GM23338 (cell line): ENCODE measurements around the gene TAF1A. TPM values are rescaled to one million over a fixed set of nuclear protein-coding genes. Genes with fewer than 3 reads are reported as not detected.

Experiments used
- ATAC-seq: fragments of 200-7000 bp; cut with Tn5 transposase; 3 replicates; pipeline ENCODE4 v1.9.1; 2020
- DNase-seq: peaks from one replicate; pipeline ENCODE4 v3.0.0-alpha.2; 2015; ENCODE audit warnings: low spot score
- H2AFZ ChIP-seq: fragments of 200-600 bp; sonication (generic); 2 replicates; pipeline ENCODE4 v1.8.0; 2016; ENCODE audit warnings: antibody characterized with exemption, mild to moderate bottlenecking, moderate library complexity
- H3F3A ChIP-seq: fragments of 200-600 bp; sonication (generic); replicated peaks from 2 replicates; pipeline ENCODE4 v1.8.0; 2017; ENCODE audit warnings: antibody characterized with exemption, mixed run types, low read depth
- H3K27ac ChIP-seq: fragments of 200-600 bp; sonication (generic); 2 replicates; pipeline ENCODE4 v1.6.1; 2016; ENCODE audit warnings: low read depth
- H3K27me3 ChIP-seq: fragments of 200-600 bp; sonication (generic); 2 replicates; pipeline ENCODE4 v1.8.0; 2016; ENCODE audit warnings: mild to moderate bottlenecking, mixed run types, moderate library complexity; ENCODE audit not compliant: insufficient read depth
- H3K36me3 ChIP-seq: fragments of 200-600 bp; sonication (generic); 2 replicates; pipeline ENCODE4 v1.8.0; 2016; ENCODE audit warnings: mild to moderate bottlenecking; ENCODE audit not compliant: insufficient read depth
- H3K4me1 ChIP-seq: fragments of 200-600 bp; sonication (generic); 2 replicates; pipeline ENCODE4 v1.8.0; 2016; ENCODE audit warnings: mild to moderate bottlenecking, moderate library complexity; ENCODE audit not compliant: insufficient read depth
- H3K4me2 ChIP-seq: fragments of 200-600 bp; sonication (generic); 2 replicates; pipeline ENCODE4 v1.7.1; 2017; ENCODE audit warnings: mixed run types
- H3K4me3 ChIP-seq: fragments of 200-600 bp; sonication (generic); 2 replicates; pipeline ENCODE4 v1.6.1; 2016; ENCODE audit warnings: mixed run types
- H3K79me2 ChIP-seq: fragments of 200-600 bp; sonication (generic); replicated peaks from 2 replicates; pipeline ENCODE4 v1.8.0; 2017; ENCODE audit warnings: mild to moderate bottlenecking; ENCODE audit not compliant: insufficient read depth
- H3K9me2 ChIP-seq: fragments of 200-600 bp; sonication (generic); 2 replicates; pipeline ENCODE4 v1.8.0; 2017; ENCODE audit not compliant: insufficient read depth
- H4K20me1 ChIP-seq: fragments of 200-600 bp; sonication (generic); replicated peaks from 2 replicates; pipeline ENCODE4 v1.8.0; 2017; ENCODE audit warnings: mild to moderate bottlenecking; ENCODE audit not compliant: insufficient read depth
- H3K27ac Mint-ChIP-seq: 2 replicates; pipeline ENCODE4 v1.8.0; 2020; ENCODE audit warnings: inconsistent platforms, mild to moderate bottlenecking, moderate library complexity, mixed read lengths
- H3K27me3 Mint-ChIP-seq: 3 replicates; pipeline ENCODE4 v1.8.0; 2022; ENCODE audit warnings: low read depth, mild to moderate bottlenecking, moderate library complexity, mixed read lengths, inconsistent platforms; ENCODE audit not compliant: insufficient read depth, poor library complexity
- H3K36me3 Mint-ChIP-seq: 3 replicates; pipeline ENCODE4 v1.8.0; 2021; ENCODE audit warnings: low read depth, mild to moderate bottlenecking, inconsistent platforms, moderate library complexity, mixed read lengths
- H3K4me1 Mint-ChIP-seq: 3 replicates; pipeline ENCODE4 v1.8.0; 2020; ENCODE audit warnings: mild to moderate bottlenecking, inconsistent platforms, mixed read lengths
- H3K4me3 Mint-ChIP-seq: 3 replicates; pipeline ENCODE4 v1.8.0; 2021; ENCODE audit warnings: moderate library complexity, mild to moderate bottlenecking, inconsistent platforms, mixed read lengths
- H3K9me3 Mint-ChIP-seq: 3 replicates; pipeline ENCODE4 v1.8.0; 2020; ENCODE audit warnings: moderate library complexity, mild to moderate bottlenecking, inconsistent platforms, mixed read lengths
- CREB1 ChIP-seq: fragments of 250-450 bp; sonication (Bioruptor Pico); IDR thresholded peaks from 2 replicates; pipeline ENCODE4 v1.5.0; 2020; ENCODE audit warnings: low read depth, mild to moderate bottlenecking, moderate library complexity
- CTCF ChIP-seq, 2 experiments: fragments of 200-600 bp in 1 of 2; sonication (generic) in 1 of 2; conservative IDR thresholded peaks; 2 replicates each; pipeline versions ENCODE4 v1.5.1 to v1.6.1; 2016 to 2017; ENCODE audit warnings: antibody characterized with exemption in 2 of 2, low read depth in 2 of 2, mild to moderate bottlenecking in 2 of 2, moderate library complexity in 1 of 2
- ETS1 ChIP-seq: IDR thresholded peaks from 2 replicates; pipeline ENCODE4 v1.6.1; 2016; ENCODE audit warnings: antibody characterized with exemption
- EZH2phosphoT487 ChIP-seq: fragments of 200-600 bp; sonication (generic); IDR thresholded peaks from one replicate; pipeline ENCODE4 v1.8.1; 2018; ENCODE audit warnings: antibody characterized with exemption; ENCODE audit not compliant: unreplicated experiment
- JUNB ChIP-seq: IDR thresholded peaks from one replicate; pipeline ENCODE4 v1.6.1; 2016; ENCODE audit warnings: antibody characterized with exemption; ENCODE audit not compliant: unreplicated experiment
- NANOG ChIP-seq: IDR thresholded peaks from 2 replicates; pipeline ENCODE4 v1.6.1; 2016; ENCODE audit warnings: antibody characterized with exemption, borderline replicate concordance
- REST ChIP-seq: IDR thresholded peaks from one replicate; pipeline ENCODE4 v1.6.1; 2018; ENCODE audit warnings: antibody characterized with exemption; ENCODE audit not compliant: unreplicated experiment
- STAT1 ChIP-seq: IDR thresholded peaks from one replicate; pipeline ENCODE4 v1.6.1; 2016; ENCODE audit warnings: antibody characterized with exemption; ENCODE audit not compliant: unreplicated experiment
- ZNF331 ChIP-seq: fragments of 250-450 bp; sonication (Bioruptor Pico); IDR thresholded peaks from 2 replicates; pipeline ENCODE4 v1.5.0; 2020; ENCODE audit warnings: low read depth, mild to moderate bottlenecking, moderate library complexity
- polyA plus RNA-seq: library from polyadenylated mRNA; unstranded; fragments of >200 nt; fragmentation: Nextera tagmentation; extraction: Ambion mirVana; gene quantifications from 2 replicates; pipeline ENCODE4 v1.2.1, GENCODE V29; 2016
- total RNA-seq: library from RNA; depleted of rRNA; stranded (reverse); fragments of >200 nt; shearing (Covaris generic); gene quantifications from 2 replicates; pipeline ENCODE4 v1.2.3, GENCODE V29; 2014

Gene TAF1A
- total and polyA plus RNA-seq, 2 experiments from 2014 or later, result 5.5 to 13.3 TPM

- Histone ChIP-seq H2AFZ (no peak overlapping the region), H3K9me2 (no peaks in the 10 kb centered on the region), H3K79me2 (peaks cover 69% of the 10 kb centered on the region), H3K4me3 (no peak overlapping the region), H4K20me1 (peaks cover 21% of the 10 kb centered on the region), H3K27me3 (no peaks in the 10 kb centered on the region), H3K36me3 (peaks cover 30% of the 10 kb centered on the region), H3K4me2 (no peak overlapping the region), H3F3A (no peaks in the 10 kb centered on the region), H3K4me1 (no peaks in the 10 kb centered on the region), H3K27ac (no peak overlapping the region)
- H3K4me1 Mint-ChIP-seq, result no peaks in the 10 kb centered on the region
- ATAC-seq, result no peak
- TF ChIP-seq CTCF (conservative IDR thresholded peaks at IDR 0.05; ENCODE audit: low read depth in 2 of 2), result no peak
- TF ChIP-seq ETS1, result no peak
- TF ChIP-seq STAT1, result no peak
- no peak for TF ChIP-seq JUNB
- TF ChIP-seq EZH2phosphoT487, result no peak
- TF ChIP-seq NANOG, result no peak
- TF ChIP-seq REST, result no peak
- H3K36me3 Mint-ChIP-seq, result peaks cover 42% of the 10 kb centered on the region
- no peaks in the 10 kb centered on the region for H3K27me3 Mint-ChIP-seq
- H3K9me3 Mint-ChIP-seq, result no peaks in the 10 kb centered on the region
- H3K4me3 Mint-ChIP-seq, result no peak overlapping the region
- no peak overlapping the region for H3K27ac Mint-ChIP-seq
- no peak for DNase-seq
These were observed 6.7 kb downstream of the TAF1A start for GRCh38 chr1:222583079-222583478.

GRCh38 chr1:222582099-222582774 is 7.5 kb downstream of the TAF1A start:
- Mint-ChIP-seq H3K4me1 (no peaks in the 10 kb centered on the region), H3K27me3 (no peaks in the 10 kb centered on the region), H3K4me3 (no peak overlapping the region), H3K27ac (no peak overlapping the region), H3K36me3 (peaks cover 35% of the 10 kb centered on the region), H3K9me3 (no peaks in the 10 kb centered on the region)
- TF ChIP-seq CREB1, result no peak
- no peak for TF ChIP-seq ZNF331 (CRISPR knock-in tag)
- peaks cover 27% of the 10 kb centered on the region for H3K36me3 ChIP-seq
- H3K79me2 ChIP-seq, result peaks cover 64% of the 10 kb centered on the region
- H3K9me2 ChIP-seq, result no peaks in the 10 kb centered on the region
- H3K4me2 ChIP-seq, result no peak overlapping the region
- no peak overlapping the region for H3K4me3 ChIP-seq
- H3K27me3 ChIP-seq, result no peaks in the 10 kb centered on the region
- no peaks in the 10 kb centered on the region for H3K4me1 ChIP-seq
- H4K20me1 ChIP-seq, result peaks cover 21% of the 10 kb centered on the region
- no peak overlapping the region for H2AFZ ChIP-seq
- ATAC-seq, result no peak
- no peak for DNase-seq
- no peak overlapping the region for H3K27ac ChIP-seq
- no peaks in the 10 kb centered on the region for H3F3A ChIP-seq
